GM19467 (cell line): ENCODE data around the gene ANKRD27.

Experiments used
- ATAC-seq: cut with Tn5 transposase; IDR thresholded peaks from one replicate; pipeline ENCODE4 v1.9.1; 2021; ENCODE audit warnings: mild to moderate bottlenecking, moderate library complexity; ENCODE audit not compliant: unreplicated experiment

Gene ANKRD27

GRCh38 chr19:32691291-32691951 is 16.4 kb upstream of the ANKRD27 start, which contains the start of gene NUDT19:
NUDT19 (plus strand) TSS chr19:32691821; CDS start chr19:32691961, 140 bp downstream.
- ATAC-seq, result peak; percentile 89

DNA sequence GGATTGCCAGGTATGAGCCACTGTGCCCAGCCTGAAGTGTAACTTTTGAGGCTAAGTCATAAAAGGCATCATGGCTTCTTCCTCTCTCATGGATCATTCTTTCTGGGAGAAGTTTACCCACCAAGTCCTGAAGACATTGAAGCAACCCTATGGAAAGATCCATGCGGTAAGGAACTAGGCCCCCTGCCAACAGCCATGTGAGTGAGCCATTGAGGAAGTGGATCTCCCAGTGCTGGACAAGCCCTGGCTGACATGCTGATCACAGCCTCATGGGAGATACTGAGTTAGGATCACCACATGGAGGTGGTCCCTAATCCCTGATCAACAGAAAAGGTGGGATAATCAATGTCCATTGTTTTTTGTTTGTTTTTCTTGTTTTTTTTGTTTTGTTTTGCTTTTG is 13.3 kb upstream of the ANKRD27 start:
- ATAC-seq, result no peak

DNA sequence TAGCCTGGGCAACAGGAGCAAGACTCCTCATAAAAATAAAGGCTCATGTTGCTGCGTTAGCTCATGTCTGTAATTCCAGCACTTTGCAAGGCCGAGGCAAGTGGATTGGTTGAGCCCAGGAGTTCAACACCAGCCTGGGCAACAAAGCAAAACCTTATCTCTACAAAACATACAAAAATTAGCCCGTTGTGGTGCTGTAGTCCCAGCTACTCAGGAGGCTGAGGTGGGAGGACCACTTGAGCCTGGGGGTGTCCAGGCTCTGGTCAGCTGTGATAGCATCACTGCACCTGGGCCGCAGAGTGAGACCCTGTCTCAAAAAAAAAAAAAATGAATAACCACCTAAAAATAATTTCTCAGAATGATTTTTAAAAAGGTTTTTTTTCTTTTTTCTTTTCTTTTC is 12.7 kb upstream of the ANKRD27 start:
- no peak for ATAC-seq

GRCh38 chr19:32686847-32687475 is 12.0 kb upstream of the ANKRD27 start:
- no peak for ATAC-seq

DNA sequence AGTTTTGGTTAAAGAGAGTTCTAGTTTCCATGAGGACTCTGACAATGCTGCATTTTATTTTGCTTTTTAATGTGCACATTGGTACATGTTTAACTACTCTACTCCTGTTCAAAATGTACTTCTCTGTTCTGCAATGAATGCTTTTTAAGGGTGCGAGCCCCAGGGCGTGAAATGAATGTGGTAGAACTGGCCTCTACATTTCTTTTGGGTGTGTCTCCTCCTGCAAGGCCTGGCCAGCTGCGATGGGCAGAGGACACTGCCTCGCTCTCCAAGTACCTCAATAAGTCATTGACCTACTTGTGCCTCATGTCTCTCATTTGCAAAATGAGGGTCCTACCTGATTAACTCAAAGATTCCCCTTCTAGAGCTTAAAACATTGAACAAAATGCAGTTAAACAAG is 7.3 kb upstream of the ANKRD27 start:
- ATAC-seq, result no peak

- no peak for ATAC-seq
Measured at GRCh38 chr19:32680986-32681385, 6.0 kb upstream of the ANKRD27 start.

DNA sequence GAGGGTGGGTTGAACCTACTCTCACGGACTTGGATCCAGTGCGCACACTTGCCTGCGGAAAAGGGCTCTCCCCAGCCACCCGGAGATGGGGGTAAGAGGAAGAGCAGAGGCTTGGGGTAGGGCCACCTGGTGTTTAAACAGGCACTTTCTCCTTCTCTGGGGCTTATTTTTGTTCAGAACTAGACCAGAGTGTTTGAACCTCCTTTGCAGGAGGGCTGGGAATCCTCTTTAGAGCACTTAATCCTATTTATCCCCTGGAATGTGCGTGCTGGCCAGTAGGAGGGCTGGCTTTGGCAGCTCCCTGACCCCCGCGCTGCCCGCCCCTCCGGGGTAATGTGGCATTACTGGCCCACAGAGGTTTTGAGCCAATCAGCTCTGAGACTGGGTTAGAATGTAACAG is 2.7 kb upstream of the ANKRD27 start:
- no peak for ATAC-seq

DNA sequence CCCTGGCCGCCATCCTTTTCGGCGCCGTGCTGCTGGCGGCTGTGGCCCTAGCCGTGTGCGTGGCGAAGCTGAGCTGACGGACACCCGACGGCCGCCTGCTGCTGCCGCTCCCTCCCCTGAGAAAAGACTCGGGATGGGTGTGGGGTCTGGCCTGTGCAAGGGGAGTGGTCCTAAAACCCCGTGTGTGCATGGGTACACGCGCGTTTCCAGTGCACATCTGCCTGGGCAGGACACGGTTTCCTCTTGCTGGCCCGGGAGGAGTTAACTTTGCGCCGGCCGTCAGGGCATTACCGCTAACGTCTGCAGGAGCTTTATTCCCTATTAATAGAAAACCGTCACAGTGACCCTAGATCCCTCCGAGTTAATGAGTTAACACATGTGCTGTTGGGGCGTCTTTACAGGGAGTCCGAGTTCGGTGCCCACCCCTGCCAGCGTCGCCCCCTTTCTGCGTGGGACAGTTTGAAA is 1.9 kb upstream of the ANKRD27 start:
- no peak for ATAC-seq

- no peak for ATAC-seq
Measured at GRCh38 chr19:32676186-32676894, 1.4 kb upstream of the ANKRD27 start.

GRCh38 chr19:32675720-32676185 is 773 bp upstream of the ANKRD27 start, which contains the start of gene RGS9BP:
RGS9BP (plus strand) TSS chr19:32675848; CDS start chr19:32676264, 416 bp downstream.
- no peak for ATAC-seq

DNA sequence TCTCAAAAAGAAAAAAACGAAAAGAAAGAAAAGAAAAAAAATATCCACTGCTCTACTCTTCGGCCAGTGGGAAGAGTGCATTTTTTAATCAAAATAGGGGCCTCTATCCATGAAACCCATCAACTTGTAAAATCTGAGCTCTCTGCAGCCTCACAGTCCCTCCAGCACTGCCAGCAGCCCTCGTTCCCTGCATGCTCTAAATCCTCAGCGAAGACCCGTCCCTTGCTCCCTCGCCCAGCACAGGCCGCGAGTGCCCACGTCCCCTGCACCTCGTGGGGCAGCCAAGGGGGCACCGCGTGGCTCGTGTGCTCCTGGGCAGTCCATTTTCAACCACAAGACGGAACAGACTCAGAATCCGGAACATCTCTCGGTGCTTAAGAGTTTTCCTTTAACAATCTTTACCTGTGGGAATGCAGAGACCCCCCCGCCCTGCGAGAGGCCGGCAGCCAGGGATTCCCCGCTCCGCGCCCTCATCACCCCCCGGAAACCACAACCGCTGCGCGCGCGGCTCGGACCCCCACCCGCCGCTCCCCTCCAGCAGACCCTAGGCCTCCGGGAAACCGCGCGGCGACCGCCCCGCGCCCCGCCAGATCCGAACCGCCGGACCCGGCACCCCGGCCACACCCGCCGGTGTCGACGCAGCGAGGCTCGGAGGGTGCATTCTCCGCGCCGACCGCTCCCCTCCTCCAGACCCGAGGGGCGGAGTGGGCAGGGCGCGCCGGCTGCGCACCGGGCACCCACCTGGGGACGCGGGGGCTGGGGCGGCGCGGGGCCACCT is 638 bp downstream of the ANKRD27 start:
- ATAC-seq, result no peak

GRCh38 chr19:32673573-32673972 is 1.4 kb downstream of the ANKRD27 start:
- no peak for ATAC-seq

GRCh38 chr19:32672841-32673240 is 2.1 kb downstream of the ANKRD27 start:
- no peak for ATAC-seq

GRCh38 chr19:32671883-32672593 is 2.9 kb downstream of the ANKRD27 start:
- ATAC-seq, result no peak

GRCh38 chr19:32669310-32669709 is 5.7 kb downstream of the ANKRD27 start:
- ATAC-seq, result no peak

DNA sequence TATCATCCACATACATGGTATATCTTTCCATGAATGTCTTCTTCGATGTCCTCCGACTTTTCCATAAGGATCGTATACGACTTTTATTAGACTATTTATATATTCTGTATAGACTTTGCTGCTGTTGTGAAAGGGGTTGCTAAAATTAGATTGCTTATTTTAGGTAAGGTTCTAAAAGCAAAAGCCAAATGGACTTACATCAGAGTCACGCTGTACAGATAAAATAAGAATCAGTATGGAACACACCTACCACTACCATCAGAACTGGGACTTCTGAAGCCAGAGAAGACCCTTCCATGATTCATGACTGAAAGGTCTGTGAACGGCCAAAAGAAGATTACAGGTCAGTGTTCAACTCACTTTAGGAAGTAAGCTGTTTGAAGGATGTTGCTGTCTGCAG is 8.9 kb downstream of the ANKRD27 start:
- no peak for ATAC-seq

GRCh38 chr19:32662186-32662585 is 12.8 kb downstream of the ANKRD27 start:
- no peak for ATAC-seq

GRCh38 chr19:32661318-32661717 is 13.7 kb downstream of the ANKRD27 start:
- ATAC-seq, result no peak

- ATAC-seq, result no peak
Measured at GRCh38 chr19:32658527-32658926, 16.5 kb downstream of the ANKRD27 start.

GRCh38 chr19:32658075-32658474 is 16.9 kb downstream of the ANKRD27 start:
- ATAC-seq, result no peak
